Sigmoid colon (tissue), 7 donors: Measurements from ENCODE around the gene ZSCAN1. TPM values are rescaled to one million over a fixed set of nuclear protein-coding genes. Genes with fewer than 3 reads are reported as not detected.

Experiments
- DNase-seq: peaks from one replicate; pipeline ENCODE4 v3.0.0-alpha.2; 2019
- H3K27ac ChIP-seq, 4 donors: fragments of 200-600 bp; sonication (generic); one replicate each; pipeline ENCODE4 v1.5.1; 2016 to 2019; ENCODE audit warnings: mild to moderate bottlenecking in 1 of 4
- H3K27me3 ChIP-seq, 3 donors: fragments of 200-600 bp; sonication (generic); one replicate each; pipeline ENCODE4 v1.5.1; 2019; ENCODE audit warnings: mild to moderate bottlenecking in 1 of 3
- H3K36me3 ChIP-seq, 4 donors: fragments of 200-600 bp; sonication (generic); one replicate each; pipeline ENCODE4 v1.5.1; 2016 to 2019
- H3K4me1 ChIP-seq, 4 donors: fragments of 200-600 bp; sonication (generic); one replicate each; pipeline ENCODE4 v1.5.1; 2017 to 2019
- H3K4me3 ChIP-seq, 4 donors: fragments of 200-600 bp; sonication (generic); one replicate each; pipeline ENCODE4 v1.5.1; 2017 to 2019; ENCODE audit warnings: mild to moderate bottlenecking in 2 of 4, moderate library complexity in 1 of 4
- H3K9me3 ChIP-seq, 4 donors: fragments of 200-600 bp in 3 of 4; sonication (generic) in 3 of 4; one replicate each; pipeline versions ENCODE4 v1.5.1 to v1.6.1; 2013 to 2019
- EP300 ChIP-seq, 4 donors: sonication (generic); formaldehyde crosslinking; IDR thresholded peaks; one replicate each; pipeline ENCODE4 v1.6.1; 2017; ENCODE audit warnings: antibody characterized with exemption in 4 of 4
- POLR2A ChIP-seq, 2 donors: fragments of 450-650 bp; IDR thresholded peaks; one replicate each; pipeline ENCODE4 v1.6.1; 2016; ENCODE audit warnings: antibody characterized with exemption in 2 of 2, mild to moderate bottlenecking in 2 of 2, moderate library complexity in 2 of 2
- POLR2AphosphoS5 ChIP-seq, 4 donors: sonication (generic); formaldehyde crosslinking; IDR thresholded peaks; one replicate each; pipeline ENCODE4 v1.6.1; 2017; ENCODE audit warnings: antibody characterized with exemption in 4 of 4
- WGBS, 2 donors: extraction: QIAGEN DNeasy Blood & Tissue Kit; methylation state at CpG; one replicate each; pipeline ENCODE4 v1.1.7; 2013; 5-methylcytosine and 5-hydroxymethylcytosine counted together
- intact Hi-C: fragments of 100-400 bp; cut with DNase I; formaldehyde crosslinking; loops from one replicate; pipeline ENCODE4 v1.15.1; 2023
- polyA plus RNA-seq, 3 donors: library from polyadenylated mRNA; stranded (reverse); fragments of 200-250 nt; gene quantifications; one replicate each; pipeline ENCODE4 v1.2.3, GENCODE V29; 2013
- total RNA-seq, 4 donors: library from RNA; depleted of rRNA; stranded (reverse); fragments of >200 nt; gene quantifications; one replicate each; pipeline ENCODE4 v1.1.0, GENCODE V29; 2016
- TF ChIP-seq, protein P1 (sequence below), 4 experiments: fragments of 450-650 bp in 3 of 4; fragments of 200-600 bp in 1 of 4; IDR thresholded peaks; one replicate each; pipeline ENCODE4 v1.5.1; 2016 to 2019; ENCODE audit warnings: antibody characterized with exemption in 4 of 4, mild to moderate bottlenecking in 3 of 4, moderate library complexity in 2 of 4
- donor health status: healthy with polysubstance abuse.
- donor health status: Bipolar disorder and iron deficiency.
- donor health status: healthy.

ZSCAN1 gene
- total and polyA plus RNA-seq, 7 donors = 0.10 TPM; not detected in 6

DNA sequence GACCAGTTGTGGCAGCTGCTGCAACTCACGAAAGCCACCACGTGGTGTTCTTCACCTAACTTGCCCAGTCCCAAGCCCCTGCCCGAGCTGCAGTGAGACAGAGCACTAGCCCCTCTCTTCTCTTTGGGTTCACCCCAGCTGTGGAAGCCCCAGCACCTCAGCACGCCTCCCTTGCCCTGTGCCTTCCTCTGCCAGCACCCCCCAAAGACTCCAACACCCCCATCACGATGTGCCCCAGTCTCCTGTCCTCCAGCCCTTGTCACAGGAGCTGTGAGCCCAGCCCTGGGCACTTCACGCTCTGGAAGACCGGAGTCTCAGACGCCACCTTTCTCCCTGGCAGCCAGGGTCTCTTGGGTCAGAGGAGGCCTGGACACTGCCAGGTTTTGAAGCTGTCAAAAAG lies 23.0 kb downstream of the ZSCAN1 start:
- Histone ChIP-seq H3K36me3 (peaks cover 0 to 8% (median 0%) of the 10 kb centered on the region in 4 donors), H3K27me3 (peaks cover 0 to 3% (median 0%) of the 10 kb centered on the region in 3 donors), H3K4me3 (no peak overlapping the region), H3K9me3 (peaks cover 0 to 11% (median 0%) of the 10 kb centered on the region in 4 donors), H3K27ac (no peak overlapping the region), H3K4me1 (peaks cover 0 to 12% (median 4%) of the 10 kb centered on the region in 4 donors)
- no peak for DNase-seq
- intact Hi-C loops = loop anchor here (5.0 kb wide), 1 partner anchor 55 kb away; the partner anchor contains the start of gene ZNF606
- TF ChIP-seq EP300 (IDR thresholded peaks at IDR 0.05) = no peak
- TF ChIP-seq POLR2A (IDR thresholded peaks at IDR 0.05) = no peak
- TF ChIP-seq, protein P1, sequence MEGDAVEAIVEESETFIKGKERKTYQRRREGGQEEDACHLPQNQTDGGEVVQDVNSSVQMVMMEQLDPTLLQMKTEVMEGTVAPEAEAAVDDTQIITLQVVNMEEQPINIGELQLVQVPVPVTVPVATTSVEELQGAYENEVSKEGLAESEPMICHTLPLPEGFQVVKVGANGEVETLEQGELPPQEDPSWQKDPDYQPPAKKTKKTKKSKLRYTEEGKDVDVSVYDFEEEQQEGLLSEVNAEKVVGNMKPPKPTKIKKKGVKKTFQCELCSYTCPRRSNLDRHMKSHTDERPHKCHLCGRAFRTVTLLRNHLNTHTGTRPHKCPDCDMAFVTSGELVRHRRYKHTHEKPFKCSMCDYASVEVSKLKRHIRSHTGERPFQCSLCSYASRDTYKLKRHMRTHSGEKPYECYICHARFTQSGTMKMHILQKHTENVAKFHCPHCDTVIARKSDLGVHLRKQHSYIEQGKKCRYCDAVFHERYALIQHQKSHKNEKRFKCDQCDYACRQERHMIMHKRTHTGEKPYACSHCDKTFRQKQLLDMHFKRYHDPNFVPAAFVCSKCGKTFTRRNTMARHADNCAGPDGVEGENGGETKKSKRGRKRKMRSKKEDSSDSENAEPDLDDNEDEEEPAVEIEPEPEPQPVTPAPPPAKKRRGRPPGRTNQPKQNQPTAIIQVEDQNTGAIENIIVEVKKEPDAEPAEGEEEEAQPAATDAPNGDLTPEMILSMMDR (IDR thresholded peaks at IDR 0.05) = no peak
- no peak for TF ChIP-seq POLR2AphosphoS5 (IDR thresholded peaks at IDR 0.05)
- 84 to 91% methylated on average over 8 of the region's 8 CpGs for WGBS, 2 donors

DNA sequence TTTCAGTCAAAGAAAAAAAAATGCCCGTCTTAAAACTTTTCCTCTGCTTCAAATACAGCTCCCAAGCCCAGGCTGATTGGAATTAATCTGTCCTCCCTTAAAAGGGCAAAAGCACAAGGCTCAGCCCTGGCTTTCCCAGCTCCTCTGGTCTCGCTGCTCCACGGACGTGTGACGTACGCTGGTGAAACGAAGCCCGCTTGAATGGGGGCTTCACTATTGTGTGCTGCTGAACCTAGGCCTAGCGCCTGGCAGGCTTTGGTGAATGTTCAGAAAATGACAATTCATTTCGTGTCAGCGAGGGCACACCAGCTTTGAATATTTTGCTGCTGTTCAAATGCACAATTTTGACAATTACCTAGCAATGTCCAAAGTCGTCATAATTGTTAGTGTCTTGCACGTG lies 24.6 kb downstream of the ZSCAN1 start:
- H3K27me3 ChIP-seq = peaks cover 0 to 3% (median 0%) of the 10 kb centered on the region in 3 donors
- peaks cover 0 to 24% (median 3%) of the 10 kb centered on the region in 4 donors for H3K36me3 ChIP-seq
- TF ChIP-seq, protein P1 (IDR thresholded peaks at IDR 0.05) = no peak
- TF ChIP-seq POLR2AphosphoS5 (IDR thresholded peaks at IDR 0.05) (no peak), POLR2A (IDR thresholded peaks at IDR 0.05) (no peak), EP300 (IDR thresholded peaks at IDR 0.05) (no peak)
- H3K9me3 ChIP-seq = peaks cover 0 to 11% (median 0%) of the 10 kb centered on the region in 4 donors
- peak overlapping the region; percentile 89 to 94 (median 92) for H3K27ac ChIP-seq
- peaks cover 0 to 12% (median 4%) of the 10 kb centered on the region in 4 donors for H3K4me1 ChIP-seq
- no peak for DNase-seq
- 89% methylated on average over 13 of the region's 13 CpGs for WGBS, 2 donors
- intact Hi-C loops = loop anchor here (2.0 to 5.0 kb wide), 2 partner anchors 40 to 56 kb away; partner anchors contain the start of genes ZNF606 and ZSCAN18
- peak overlapping the region in 3 of 4 donors; percentile 60 to 78 (median 64) for H3K4me3 ChIP-seq

DNA sequence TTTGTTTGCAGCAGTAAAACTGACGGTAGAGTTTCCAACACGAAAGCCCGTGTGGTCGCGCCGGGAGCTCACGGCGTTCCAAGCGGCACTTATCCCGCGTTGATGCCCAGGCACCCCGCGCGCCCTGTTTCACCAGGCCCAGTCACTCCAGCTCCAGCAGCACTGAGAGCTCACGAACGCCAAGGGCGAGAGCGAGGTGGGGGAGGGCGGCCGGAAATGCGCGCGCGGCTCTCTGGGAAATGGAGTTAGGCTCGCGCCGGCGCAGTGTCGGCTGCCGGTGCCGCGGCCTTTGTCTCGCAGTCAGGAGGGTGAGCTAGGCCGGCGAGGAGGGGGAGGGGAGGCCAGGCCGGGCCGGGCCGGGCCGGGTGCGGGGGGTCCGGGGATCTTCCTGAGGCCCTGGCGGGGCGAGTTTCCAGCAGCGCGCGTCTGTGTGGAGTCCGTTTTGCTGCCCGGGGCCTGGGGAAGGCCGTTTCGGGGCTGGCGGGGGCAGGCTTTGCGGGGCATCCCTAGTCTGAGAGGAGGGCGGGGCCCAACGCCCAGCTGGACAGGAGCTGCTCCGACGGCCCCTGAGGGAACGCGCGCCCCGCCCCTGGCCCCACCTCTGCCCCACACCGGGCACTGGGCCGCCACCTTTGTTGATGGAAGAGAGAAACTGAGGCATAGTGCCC lies 25.3 kb downstream of the ZSCAN1 start, which contains the start of gene ZNF135:
Gene ZNF135 (plus strand): TSS at position 280 of the 668 bp plus-strand sequence. CDS start 721 bp downstream, outside the sequence.
- no peak for TF ChIP-seq EP300 (IDR thresholded peaks at IDR 0.05)
- peak in 1 of 2 donors; percentile 28 for TF ChIP-seq POLR2A (IDR thresholded peaks at IDR 0.05)
- TF ChIP-seq, protein P1 (IDR thresholded peaks at IDR 0.05) = no peak
- peak; percentile 62 to 84 (median 78) for TF ChIP-seq POLR2AphosphoS5 (IDR thresholded peaks at IDR 0.05)
- peak; percentile 95 for DNase-seq
- intact Hi-C loops = loop anchor here (2.0 to 5.0 kb wide), 2 partner anchors 40 to 57 kb away; partner anchors contain the start of genes ZNF606 and ZSCAN18
- H3K36me3 ChIP-seq = peaks cover 0 to 30% (median 8%) of the 10 kb centered on the region in 4 donors
- H3K4me1 ChIP-seq = peaks cover 0 to 12% (median 4%) of the 10 kb centered on the region in 4 donors
- 3 to 6% methylated on average over 62 of the region's 62 CpGs for WGBS, 2 donors
- peak within 1 kb of the TSS; percentile 89 to 94 (median 92) for H3K27ac ChIP-seq
- H3K9me3 ChIP-seq = peaks cover 0 to 16% (median 4%) of the 10 kb centered on the region in 4 donors
- H3K27me3 ChIP-seq = peaks cover 0 to 3% (median 0%) of the 10 kb centered on the region in 3 donors
- H3K4me3 ChIP-seq = peak within 1 kb of the TSS; percentile 57 to 78 (median 62)

DNA sequence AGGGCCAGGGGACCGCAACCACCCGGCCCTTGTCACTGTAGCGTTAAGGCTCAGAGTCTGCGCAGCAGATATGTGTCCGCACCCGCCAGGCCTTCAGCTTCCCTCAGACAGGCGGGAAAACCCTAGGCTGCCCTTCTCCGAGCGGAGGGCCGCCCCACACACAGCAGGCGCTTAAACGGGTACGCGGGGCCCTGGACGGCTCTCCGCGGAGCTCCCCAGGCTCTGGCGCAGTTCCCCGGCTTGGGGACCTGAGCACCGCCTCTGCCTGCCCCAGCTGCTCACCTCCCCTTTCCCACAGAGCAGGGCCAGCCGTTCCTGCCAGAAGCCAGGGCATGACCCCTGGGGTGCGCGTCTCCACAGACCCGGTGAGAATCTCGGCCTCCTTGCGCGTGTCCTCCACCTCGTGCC lies 25.9 kb downstream of the ZSCAN1 start:
- peak overlapping the region; percentile 57 to 78 (median 62) for H3K4me3 ChIP-seq
- TF ChIP-seq EP300 (IDR thresholded peaks at IDR 0.05) (peak in 1 of 4 donors; percentile 7), POLR2A (IDR thresholded peaks at IDR 0.05) (no peak)
- peak overlapping the region; percentile 89 to 94 (median 92) for H3K27ac ChIP-seq
- intact Hi-C loops = loop anchor here (2.0 to 5.0 kb wide), 2 partner anchors 39 to 57 kb away; partner anchors contain the start of genes ZNF606 and ZSCAN18
- peaks cover 0 to 12% (median 4%) of the 10 kb centered on the region in 4 donors for H3K4me1 ChIP-seq
- H3K27me3 ChIP-seq = peaks cover 0 to 3% (median 0%) of the 10 kb centered on the region in 3 donors
- 15 to 59% methylated on average over 28 of the region's 28 CpGs for WGBS, 2 donors
- DNase-seq = no peak
- H3K9me3 ChIP-seq = peaks cover 1 to 18% (median 9%) of the 10 kb centered on the region in 4 donors
- peaks cover 0 to 36% (median 10%) of the 10 kb centered on the region in 4 donors for H3K36me3 ChIP-seq

DNA sequence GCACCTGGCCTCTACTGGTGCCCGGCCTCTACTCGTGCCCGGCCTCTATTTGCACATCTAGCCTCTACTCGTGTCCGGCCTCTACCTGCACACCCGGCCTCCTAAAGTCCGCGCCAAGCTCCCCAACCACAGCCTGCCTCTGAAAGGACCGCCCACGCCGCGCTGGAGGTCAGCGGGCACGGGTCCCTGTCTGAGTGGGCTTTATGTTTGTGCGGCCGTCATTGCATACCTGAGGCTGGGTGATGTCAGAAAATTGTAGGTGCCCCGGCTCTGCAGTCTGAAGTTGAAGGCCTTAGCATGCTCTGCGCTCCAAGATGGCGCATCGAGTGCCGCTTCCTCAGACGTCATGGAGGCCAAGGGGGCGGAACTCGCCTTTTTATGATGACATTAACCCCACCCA lies 26.4 kb downstream of the ZSCAN1 start:
- DNase-seq = no peak
- no peak overlapping the region for H3K27ac ChIP-seq
- peaks cover 7 to 23% (median 14%) of the 10 kb centered on the region in 4 donors for H3K9me3 ChIP-seq
- peak overlapping the region; percentile 57 to 78 (median 62) for H3K4me3 ChIP-seq
- H3K27me3 ChIP-seq = peaks cover 0 to under 1% (median 0%) of the 10 kb centered on the region in 3 donors
- WGBS, 2 donors = 75 to 95% methylated on average over 24 of the region's 24 CpGs
- intact Hi-C loops = no loop called here
- TF ChIP-seq EP300 (IDR thresholded peaks at IDR 0.05) = no peak
- TF ChIP-seq POLR2A (IDR thresholded peaks at IDR 0.05) = no peak
- no peak for TF ChIP-seq POLR2AphosphoS5 (IDR thresholded peaks at IDR 0.05)
- TF ChIP-seq, protein P1 (IDR thresholded peaks at IDR 0.05) = no peak
- peaks cover 0 to 12% (median 4%) of the 10 kb centered on the region in 4 donors for H3K4me1 ChIP-seq
- peaks cover under 1 to 41% (median 12%) of the 10 kb centered on the region in 4 donors for H3K36me3 ChIP-seq
